ENCODE results near the gene TDRD9. TPM values are rescaled to one million over a fixed set of nuclear protein-coding genes. Genes with fewer than 3 reads are reported as not detected.

Gene TDRD9
- total RNA-seq, 1 experiment from 2014 or later, result not detected

DNA sequence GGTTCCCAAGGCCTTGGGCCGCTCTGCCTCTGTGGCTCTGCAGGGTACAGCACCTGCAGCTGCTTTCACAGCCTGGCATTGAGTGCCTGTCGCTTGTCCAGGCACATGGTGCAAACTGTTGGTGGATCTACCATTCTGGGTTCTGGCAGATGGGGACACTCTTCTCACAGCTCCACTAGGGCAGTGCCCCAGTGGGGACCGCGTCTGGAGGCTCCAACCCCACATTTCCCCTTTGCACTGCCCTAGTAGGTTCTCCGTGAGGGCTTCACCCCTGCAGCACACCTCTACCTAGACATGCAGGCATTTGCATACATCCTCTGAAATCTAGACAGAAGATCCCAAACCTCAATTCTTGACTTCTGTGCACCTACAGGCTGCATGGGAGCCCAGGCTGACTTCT, 138.0 kb downstream of the TDRD9 start:
- DNase-seq (ENCODE audit: low read depth), result no peak

DNA sequence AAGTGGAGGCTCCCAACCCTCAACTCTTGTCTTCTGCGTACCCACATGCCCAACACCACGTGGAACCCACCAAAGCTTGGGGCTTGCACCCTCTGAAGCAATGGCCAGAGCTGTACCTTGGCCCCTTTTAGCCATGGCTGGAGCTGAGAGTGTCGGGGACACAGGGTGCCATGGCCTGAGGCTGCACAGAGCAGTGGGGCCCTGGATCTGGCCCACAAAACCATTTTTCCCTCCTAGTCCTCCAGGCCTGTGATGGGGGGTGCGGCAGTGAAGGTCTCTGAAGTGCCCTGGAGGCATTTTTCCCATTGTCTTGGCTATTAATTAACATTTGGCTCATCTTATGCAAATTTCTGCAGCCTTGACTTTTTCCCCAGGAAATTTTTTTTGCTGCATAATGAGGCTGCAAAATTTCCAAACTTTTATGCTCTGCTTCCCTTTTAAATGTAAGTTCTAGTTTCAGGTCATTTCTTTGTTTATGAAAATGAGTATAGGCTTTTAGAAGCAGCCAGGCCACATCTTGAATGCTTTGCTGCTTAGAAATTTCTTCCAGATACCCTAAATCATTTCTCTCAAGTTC, 138.6 kb downstream of the TDRD9 start:
- DNase-seq (ENCODE audit: low read depth), result no peak

- no peak for DNase-seq (ENCODE audit: low read depth)
Measured at GRCh38 chr14:104069541-104069940, 141.3 kb downstream of the TDRD9 start.

- DNase-seq (ENCODE audit: low read depth), result no peak
Measured at GRCh38 chr14:104072586-104072985, 144.3 kb downstream of the TDRD9 start.

GRCh38 chr14:104073764-104074163, 145.5 kb downstream of the TDRD9 start:
- no peak for DNase-seq (ENCODE audit: low read depth)

DNA sequence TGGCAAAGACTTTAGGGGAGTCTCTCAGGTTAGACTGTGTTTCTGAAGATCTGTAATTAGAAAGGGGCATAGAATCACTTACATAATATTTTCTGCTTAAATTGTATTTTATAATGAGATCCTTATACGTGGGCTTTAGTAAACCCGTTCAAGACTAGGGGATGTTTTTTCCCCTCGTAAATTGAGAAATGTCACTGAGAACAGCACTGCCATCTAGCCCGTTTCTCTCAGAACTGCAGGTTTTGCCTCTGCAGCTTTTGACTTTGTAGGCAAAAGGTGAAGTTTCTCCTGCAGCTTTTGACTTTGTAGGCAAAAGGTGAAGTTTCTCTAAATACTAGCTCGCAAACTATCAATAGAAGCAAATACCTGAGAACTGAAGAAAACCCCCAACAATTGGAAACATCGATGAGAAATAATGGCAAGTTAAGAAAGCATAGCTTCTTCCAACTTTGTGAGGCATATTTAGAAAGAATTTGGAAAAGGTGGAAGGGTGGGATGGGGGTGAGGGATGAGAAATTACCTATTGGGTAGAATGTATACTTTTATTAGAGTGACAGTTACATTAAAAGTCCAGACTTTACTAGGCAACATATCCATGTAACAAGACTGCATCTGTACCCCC, 147.4 kb downstream of the TDRD9 start:
- DNase-seq (ENCODE audit: low read depth), result no peak

GRCh38 chr14:104076743-104077142, 148.5 kb downstream of the TDRD9 start:
- DNase-seq (ENCODE audit: low read depth), result no peak

- peak; percentile 70 for DNase-seq (ENCODE audit: low read depth)
Measured at GRCh38 chr14:104078031-104078455, 149.8 kb downstream of the TDRD9 start.

GRCh38 chr14:104080376-104081260, 152.4 kb downstream of the TDRD9 start:
- DNase-seq (ENCODE audit: low read depth), result no peak

- no peak for DNase-seq (ENCODE audit: low read depth)
Measured at GRCh38 chr14:104081261-104081835, 153.1 kb downstream of the TDRD9 start.

DNA sequence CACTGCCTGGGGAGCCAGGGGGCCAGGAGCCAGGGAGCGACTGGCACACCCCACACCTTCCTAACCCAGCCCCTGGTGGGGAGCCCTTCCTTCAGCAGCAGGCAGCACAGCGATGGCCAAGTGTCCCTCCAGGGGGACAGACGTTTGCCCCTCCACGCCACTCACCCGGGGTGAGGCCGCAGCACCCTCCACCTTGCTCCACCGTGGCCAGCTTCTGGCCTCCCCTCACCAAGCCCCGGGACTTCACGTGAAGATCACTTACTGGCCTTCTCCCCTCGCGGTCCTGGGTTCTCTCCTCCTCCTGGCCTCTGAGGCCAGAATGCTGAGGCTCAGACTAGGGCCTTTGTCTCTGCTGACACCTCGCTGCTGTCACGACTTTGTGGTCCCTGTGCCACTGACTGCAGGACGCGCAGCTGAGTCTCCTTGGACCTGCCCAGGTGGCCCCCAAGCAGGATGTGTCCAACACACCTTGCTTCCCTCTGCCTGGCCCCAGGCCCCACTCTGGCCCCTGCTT, 153.8 kb downstream of the TDRD9 start:
- no peak for DNase-seq (ENCODE audit: low read depth)

DNA sequence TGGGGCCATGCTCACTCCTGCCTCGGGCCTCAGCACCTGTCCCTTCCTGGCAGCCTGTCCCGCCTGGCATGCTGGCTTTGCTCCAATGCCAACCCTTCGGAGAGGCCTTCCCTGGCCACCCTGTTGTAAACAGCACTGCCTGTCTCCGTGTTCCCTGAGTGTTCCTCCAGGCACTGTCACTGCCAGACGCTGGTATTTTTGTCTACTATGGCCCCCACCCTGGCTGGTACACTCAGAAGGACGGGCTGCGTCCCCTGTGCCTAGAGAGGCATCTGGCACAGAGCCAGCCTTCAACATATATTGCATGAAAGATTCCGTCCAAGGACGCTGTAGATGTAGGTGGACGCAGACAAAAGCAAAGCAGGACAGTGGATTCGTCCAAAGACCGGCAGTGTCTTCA, 154.6 kb downstream of the TDRD9 start:
- DNase-seq (ENCODE audit: low read depth), result no peak

- no peak for DNase-seq (ENCODE audit: low read depth)
Measured at GRCh38 chr14:104084251-104085002, 156.2 kb downstream of the TDRD9 start.

GRCh38 chr14:104085032-104085888, 157.0 kb downstream of the TDRD9 start, which contains the start of gene ASPG:
Gene ASPG (plus strand): TSS chr14:104085700. CDS start chr14:104085771, 71 bp downstream.
- no peak for DNase-seq (ENCODE audit: low read depth)

GRCh38 chr14:104085889-104086201, 157.6 kb downstream of the TDRD9 start:
- no peak for DNase-seq (ENCODE audit: low read depth)

DNA sequence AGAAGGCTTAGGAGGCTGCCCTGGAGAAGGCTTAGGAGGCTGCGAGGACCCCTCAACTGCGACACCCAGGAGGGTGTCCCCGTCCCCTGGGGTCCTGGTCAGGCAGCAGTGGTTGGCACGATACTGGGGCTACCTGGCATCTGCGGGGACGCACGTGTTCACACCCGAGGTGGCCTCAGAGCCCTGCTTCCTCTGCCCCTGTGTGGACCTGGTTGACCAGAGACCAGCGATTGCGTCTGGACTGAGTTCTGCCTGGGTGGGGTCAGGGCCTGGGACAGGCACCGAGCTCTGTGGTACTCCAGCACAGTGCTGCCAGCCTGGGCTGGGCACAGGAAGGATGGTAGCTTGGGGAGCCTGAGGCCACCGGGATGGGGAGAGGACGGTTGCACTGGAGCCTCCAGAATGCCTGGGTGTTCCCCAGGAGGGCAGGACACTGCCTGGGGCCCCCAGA, 158.0 kb downstream of the TDRD9 start:
- DNase-seq (ENCODE audit: low read depth), result no peak

- no peak for DNase-seq (ENCODE audit: low read depth)
Measured at GRCh38 chr14:104086661-104087461, 158.6 kb downstream of the TDRD9 start.

DNA sequence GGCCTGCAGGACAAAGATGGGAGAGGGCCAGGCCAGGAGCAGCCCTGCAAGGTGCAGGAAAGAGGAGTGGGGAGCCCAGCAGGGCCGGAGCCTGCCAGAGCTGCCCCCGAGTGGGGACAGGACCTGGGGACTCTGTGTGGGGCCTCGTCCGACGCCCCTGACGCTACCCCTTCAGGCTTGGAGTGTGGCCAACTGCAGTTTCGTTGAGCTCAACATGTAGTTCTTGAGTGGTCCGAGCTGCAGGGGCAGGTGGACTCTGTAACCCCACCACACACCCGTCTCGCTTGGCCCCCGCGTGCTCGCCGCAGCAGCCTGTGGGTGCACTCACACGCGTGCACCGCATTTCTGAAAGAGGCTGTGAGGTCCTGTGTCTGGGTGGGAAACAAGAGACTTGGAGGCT, 159.2 kb downstream of the TDRD9 start:
- no peak for DNase-seq (ENCODE audit: low read depth)

- no peak for DNase-seq (ENCODE audit: low read depth)
Measured at GRCh38 chr14:104087981-104088850, 160.0 kb downstream of the TDRD9 start.

Data from RPMI7951 (cell line).